ENCODE measurements around the gene ACOT4.
"Not testable (repeated sequence)": the region's sequence is repeated elsewhere in the genome, so short reads cannot be mapped to it uniquely, and the experiment has no call there.

The ACOT4 gene

DNA sequence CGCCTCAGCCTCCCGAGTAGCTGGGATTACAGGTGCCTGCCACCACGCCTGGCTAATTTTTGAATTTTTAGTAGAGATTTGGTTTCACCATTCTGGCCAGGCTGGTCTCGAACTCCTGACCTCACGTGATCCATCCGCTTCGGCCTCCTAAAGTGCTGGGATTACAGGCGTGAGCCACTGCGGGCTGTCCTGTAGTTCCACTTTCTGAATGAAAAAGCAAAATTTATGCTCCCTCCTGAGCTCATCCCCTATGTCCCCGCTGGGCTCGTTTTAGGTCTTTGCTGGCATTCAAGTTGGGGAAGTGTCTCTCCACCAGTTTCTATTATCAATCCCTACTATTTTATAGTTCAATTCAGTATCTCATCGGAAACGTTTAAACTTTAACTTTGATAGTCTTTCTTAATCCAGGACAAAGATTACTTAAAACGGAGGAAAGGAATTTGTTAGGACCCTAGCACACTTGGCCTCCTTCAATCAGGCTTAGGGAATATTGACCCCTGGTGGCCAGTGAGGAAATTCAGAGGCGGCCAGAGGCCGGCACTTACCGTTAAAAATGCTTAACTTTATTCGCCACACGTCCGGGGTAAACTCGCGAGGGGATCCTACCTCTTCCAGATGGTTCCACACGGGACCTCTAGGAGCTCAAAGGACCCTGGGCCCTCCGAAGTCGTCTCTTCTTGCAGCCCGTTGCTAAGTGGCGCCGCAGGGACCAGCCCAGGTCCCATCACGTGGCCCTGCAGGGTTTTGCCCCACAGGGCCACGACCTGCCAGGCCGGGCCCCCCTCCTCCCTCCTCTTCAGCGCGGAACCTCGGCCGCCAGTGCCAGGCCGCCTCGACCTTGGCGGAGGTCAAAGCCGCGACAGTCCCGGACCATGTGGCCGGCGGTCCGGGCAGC is 41.7 kb downstream of the ACOT4 start:
- TF ChIP-seq RARB (CRISPR knock-in tag; IDR thresholded peaks at IDR 0.05) (no peak), TSHZ2 (CRISPR knock-in tag; IDR thresholded peaks at IDR 0.05) (no peak), ESRRG (CRISPR knock-in tag; IDR thresholded peaks at IDR 0.05) (no peak), ZFP30 (CRISPR knock-in tag; IDR thresholded peaks at IDR 0.05) (no peak), TOX (CRISPR knock-in tag; IDR thresholded peaks at IDR 0.05; ENCODE audit: borderline replicate concordance) (no peak), ISL1 (CRISPR knock-in tag; IDR thresholded peaks at IDR 0.05) (no peak), OSR1 (CRISPR knock-in tag; IDR thresholded peaks at IDR 0.05) (no peak), TCF4 (CRISPR knock-in tag; IDR thresholded peaks at IDR 0.05; ENCODE audit: borderline replicate concordance) (no peak), ZNF565 (CRISPR knock-in tag; conservative IDR thresholded peaks at IDR 0.05; ENCODE audit: low read depth) (no peak), SNAI2 (CRISPR knock-in tag; IDR thresholded peaks at IDR 0.05) (no peak)
- TF ChIP-seq, protein P1, sequence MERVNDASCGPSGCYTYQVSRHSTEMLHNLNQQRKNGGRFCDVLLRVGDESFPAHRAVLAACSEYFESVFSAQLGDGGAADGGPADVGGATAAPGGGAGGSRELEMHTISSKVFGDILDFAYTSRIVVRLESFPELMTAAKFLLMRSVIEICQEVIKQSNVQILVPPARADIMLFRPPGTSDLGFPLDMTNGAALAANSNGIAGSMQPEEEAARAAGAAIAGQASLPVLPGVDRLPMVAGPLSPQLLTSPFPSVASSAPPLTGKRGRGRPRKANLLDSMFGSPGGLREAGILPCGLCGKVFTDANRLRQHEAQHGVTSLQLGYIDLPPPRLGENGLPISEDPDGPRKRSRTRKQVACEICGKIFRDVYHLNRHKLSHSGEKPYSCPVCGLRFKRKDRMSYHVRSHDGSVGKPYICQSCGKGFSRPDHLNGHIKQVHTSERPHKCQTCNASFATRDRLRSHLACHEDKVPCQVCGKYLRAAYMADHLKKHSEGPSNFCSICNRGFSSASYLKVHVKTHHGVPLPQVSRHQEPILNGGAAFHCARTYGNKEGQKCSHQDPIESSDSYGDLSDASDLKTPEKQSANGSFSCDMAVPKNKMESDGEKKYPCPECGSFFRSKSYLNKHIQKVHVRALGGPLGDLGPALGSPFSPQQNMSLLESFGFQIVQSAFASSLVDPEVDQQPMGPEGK (CRISPR knock-in tag; IDR thresholded peaks at IDR 0.05; ENCODE audit: borderline replicate concordance), result no peak
- peak; percentile 97 for ATAC-seq

DNA sequence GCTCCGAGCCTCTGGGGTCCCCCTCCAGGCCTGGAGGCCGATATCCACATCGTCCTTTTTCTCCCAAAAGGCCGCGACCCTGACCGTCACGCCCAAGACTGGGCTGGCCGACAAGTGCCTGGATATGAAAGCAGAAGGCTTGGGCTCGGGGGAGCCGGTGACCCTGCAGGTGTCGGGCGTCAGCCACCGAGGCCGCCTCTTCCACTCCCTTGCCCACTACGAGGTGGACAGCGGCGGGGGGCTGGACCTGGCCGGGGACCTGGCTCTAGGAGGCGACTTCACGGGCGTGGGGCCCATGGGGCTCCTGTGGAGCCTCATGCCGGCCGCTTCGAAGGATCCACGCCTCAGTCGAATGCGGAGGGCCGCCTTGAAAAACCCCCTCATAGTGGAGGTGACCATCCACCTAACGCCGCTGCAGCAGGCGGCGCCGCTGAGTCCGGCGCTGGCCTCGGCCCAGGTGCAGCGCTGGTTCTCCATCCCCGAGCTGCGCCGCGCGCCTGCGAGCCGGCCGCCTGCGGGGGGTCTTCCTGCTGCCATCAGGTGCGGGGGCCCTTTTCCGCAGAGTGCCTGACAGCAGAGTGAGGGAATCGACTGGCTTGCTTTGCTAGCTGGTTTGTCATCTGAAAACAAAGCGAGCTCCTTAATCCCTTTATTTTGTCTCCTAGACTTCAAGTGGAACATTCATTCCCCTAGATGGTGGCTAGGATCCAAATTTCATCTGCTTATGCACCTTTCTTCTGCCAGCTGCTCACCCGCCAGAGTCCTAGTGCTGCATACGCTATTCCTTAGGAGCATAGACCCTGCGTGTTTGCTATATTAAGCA is 42.5 kb downstream of the ACOT4 start:
- no peak; the same call in 2 of the 3 replicates for ATAC-seq
- TF ChIP-seq ISL1 (CRISPR knock-in tag; IDR thresholded peaks at IDR 0.05), result no peak

GRCh38 chr14:73636355-73636754 is 44.7 kb downstream of the ACOT4 start:
- not testable (repeated sequence) for ATAC-seq

DNA sequence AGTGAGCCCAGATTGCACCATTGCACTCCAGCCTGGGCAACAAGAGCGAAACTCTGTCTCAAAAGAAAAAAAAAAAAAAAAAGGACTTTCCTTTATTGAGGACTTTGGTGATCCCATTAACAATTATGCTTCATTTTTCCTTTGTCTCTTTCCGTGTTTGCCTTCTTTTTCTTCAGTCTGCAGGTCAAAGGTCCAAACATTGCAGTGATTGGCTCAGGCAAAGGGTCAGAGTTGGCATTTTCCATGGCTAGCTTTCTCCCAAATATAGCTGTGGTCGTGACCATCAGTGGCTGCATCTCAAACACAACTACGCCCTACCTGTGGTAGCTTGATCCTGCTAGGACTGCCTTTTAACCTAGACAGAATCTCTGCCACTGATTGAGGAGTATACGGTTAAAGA is 46.2 kb downstream of the ACOT4 start:
- TF ChIP-seq ZC3H10 (CRISPR knock-in tag; IDR thresholded peaks at IDR 0.05), result no peak
- no peak for TF ChIP-seq ZFP3 (CRISPR knock-in tag; IDR thresholded peaks at IDR 0.05)
- TF ChIP-seq CSDC2 (CRISPR knock-in tag; IDR thresholded peaks at IDR 0.05), result no peak
- TF ChIP-seq, protein P2, sequence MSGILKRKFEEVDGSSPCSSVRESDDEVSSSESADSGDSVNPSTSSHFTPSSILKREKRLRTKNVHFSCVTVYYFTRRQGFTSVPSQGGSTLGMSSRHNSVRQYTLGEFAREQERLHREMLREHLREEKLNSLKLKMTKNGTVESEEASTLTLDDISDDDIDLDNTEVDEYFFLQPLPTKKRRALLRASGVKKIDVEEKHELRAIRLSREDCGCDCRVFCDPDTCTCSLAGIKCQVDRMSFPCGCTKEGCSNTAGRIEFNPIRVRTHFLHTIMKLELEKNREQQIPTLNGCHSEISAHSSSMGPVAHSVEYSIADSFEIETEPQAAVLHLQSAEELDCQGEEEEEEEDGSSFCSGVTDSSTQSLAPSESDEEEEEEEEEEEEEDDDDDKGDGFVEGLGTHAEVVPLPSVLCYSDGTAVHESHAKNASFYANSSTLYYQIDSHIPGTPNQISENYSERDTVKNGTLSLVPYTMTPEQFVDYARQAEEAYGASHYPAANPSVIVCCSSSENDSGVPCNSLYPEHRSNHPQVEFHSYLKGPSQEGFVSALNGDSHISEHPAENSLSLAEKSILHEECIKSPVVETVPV (CRISPR knock-in tag; IDR thresholded peaks at IDR 0.05), result no peak
- TF ChIP-seq ESRRG (CRISPR knock-in tag; IDR thresholded peaks at IDR 0.05), result no peak
- no peak for TF ChIP-seq TCF4 (CRISPR knock-in tag; IDR thresholded peaks at IDR 0.05; ENCODE audit: borderline replicate concordance)
- no peak for TF ChIP-seq ISL1 (CRISPR knock-in tag; IDR thresholded peaks at IDR 0.05)
- TF ChIP-seq, protein P1 (CRISPR knock-in tag; IDR thresholded peaks at IDR 0.05; ENCODE audit: borderline replicate concordance), result no peak
- no peak for TF ChIP-seq BACH2 (CRISPR knock-in tag; IDR thresholded peaks at IDR 0.05; ENCODE audit: borderline replicate concordance)
- TF ChIP-seq TSHZ2 (CRISPR knock-in tag; IDR thresholded peaks at IDR 0.05), result no peak
- no peak for TF ChIP-seq ARNTL (CRISPR knock-in tag; IDR thresholded peaks at IDR 0.05; ENCODE audit: borderline replicate concordance, low read depth)
- TF ChIP-seq RARB (CRISPR knock-in tag; IDR thresholded peaks at IDR 0.05), result no peak
- ATAC-seq, result no peak

Measured in SK-N-SH treated with all-trans-retinoic acid at 6 μM for 48 hours (cell line).